GM20000 (cell line): Measurements from ENCODE around the gene PTPRQ.

Source experiments
- DNase-seq: peaks from one replicate; pipeline ENCODE4 v3.0.0; 2012; ENCODE audit warnings: low spot score
- CTCF ChIP-seq: IDR thresholded peaks from 2 replicates; pipeline ENCODE4 v1.5.1; 2012; ENCODE audit warnings: mild to moderate bottlenecking, control low read depth; ENCODE audit errors: extremely low read depth, missing control alignments

The PTPRQ gene

DNA sequence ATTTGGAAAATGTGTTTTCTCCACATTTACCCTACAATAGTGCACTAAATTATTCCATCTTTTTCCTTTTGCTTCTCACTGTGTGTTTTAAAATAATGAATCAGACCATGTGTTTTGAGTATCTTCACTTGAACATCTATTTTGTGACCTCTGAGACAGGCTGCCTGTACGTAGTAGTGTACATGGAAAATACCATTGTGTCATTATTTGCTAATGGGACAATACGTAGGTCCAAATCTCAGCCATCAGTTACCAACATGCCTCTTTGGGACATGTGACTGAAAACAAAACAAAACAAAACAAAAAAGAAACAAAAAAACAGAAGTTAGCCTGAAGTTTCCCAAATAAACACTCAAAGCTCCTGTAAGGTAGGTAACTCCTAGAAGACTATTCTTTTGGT, 256.3 kb downstream of the PTPRQ start:
- TF ChIP-seq CTCF = no peak
- no peak for DNase-seq

GRCh38 chr12:80701388-80701787, 257.4 kb downstream of the PTPRQ start:
- no peak for TF ChIP-seq CTCF
- DNase-seq = no peak

DNA sequence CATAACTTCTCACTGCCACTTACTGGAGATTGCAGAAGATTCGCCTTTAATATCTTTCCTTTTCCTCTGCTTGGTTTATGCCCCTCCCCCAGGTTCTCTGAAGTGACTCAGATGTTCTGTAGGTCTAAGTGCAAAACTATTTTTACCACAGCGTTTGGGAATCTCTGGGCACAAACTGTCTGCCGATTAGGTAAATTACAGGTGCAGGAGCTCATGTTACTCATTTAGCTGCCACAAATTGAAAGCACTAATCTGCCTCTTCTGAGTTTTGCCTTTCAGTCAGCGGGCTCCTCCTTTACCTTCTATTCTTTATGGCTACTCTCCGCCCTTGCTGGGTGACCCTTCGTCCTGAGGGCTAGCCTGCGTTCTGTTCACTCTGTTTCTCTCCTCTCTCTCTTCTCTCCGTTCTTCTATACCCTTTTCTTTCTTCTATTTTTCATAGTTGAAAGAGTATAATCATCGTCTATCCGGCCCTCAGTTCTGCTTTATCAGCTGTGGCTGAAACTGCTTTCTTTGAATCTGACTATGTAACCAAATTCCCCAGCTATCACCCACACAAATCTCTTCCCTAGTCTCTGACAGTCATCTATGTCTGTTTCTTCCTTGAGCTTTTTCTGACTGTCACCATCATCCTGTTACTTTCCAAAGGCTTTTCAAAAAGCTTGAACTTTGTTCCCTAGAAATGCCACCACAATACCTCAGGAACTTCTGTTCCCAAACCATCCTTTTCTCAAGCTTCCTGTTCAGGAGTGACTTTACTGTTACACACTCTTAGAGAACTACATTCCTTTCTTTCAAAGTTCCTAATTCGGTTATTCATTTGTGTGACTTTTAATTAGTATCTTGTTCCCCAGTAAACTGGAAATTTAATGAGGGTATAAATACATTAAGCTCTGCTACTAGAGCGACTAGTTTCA, 259.1 kb downstream of the PTPRQ start:
- DNase-seq = no peak

GRCh38 chr12:80704420-80704819, 260.4 kb downstream of the PTPRQ start:
- TF ChIP-seq CTCF = no peak
- no peak for DNase-seq

More for the DNA sequence above, 259.1 kb downstream of the PTPRQ start:
- TF ChIP-seq CTCF = no peak

- TF ChIP-seq CTCF = no peak
- DNase-seq = no peak
Observed at GRCh38 chr12:80707126-80707829, 263.2 kb downstream of the PTPRQ start, which contains the start of gene MYF6. TSS of gene MYF6 (plus strand) at chr12:80707634. CDS start at chr12:80707720, 86 bp downstream.

DNA sequence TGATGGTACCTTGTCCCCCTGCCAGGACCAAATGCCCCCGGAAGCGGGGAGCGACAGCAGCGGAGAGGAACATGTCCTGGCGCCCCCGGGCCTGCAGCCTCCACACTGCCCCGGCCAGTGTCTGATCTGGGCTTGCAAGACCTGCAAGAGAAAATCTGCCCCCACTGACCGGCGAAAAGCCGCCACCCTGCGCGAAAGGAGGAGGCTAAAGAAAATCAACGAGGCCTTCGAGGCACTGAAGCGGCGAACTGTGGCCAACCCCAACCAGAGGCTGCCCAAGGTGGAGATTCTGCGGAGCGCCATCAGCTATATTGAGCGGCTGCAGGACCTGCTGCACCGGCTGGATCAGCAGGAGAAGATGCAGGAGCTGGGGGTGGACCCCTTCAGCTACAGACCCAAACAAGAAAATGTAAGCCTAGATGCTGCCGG, 263.8 kb downstream of the PTPRQ start:
- TF ChIP-seq CTCF = no peak
- no peak for DNase-seq
